Fibroblast of skin of scalp (primary cell): ENCODE data around the gene ERVK3-1. TPM values are rescaled to one million over a fixed set of nuclear protein-coding genes. Genes with fewer than 3 reads are reported as not detected.
A peak's percentile ranks its signal among the peaks of the same experiment; 100 is the strongest.
"Not testable (repeated sequence)": the region's sequence is repeated elsewhere in the genome, so short reads cannot be mapped to it uniquely, and the experiment has no call there.

Experiments
- DNase-seq: peaks from one replicate; pipeline ENCODE4 v3.0.0-alpha.2; 2013
- polyA plus RNA-seq, 2 experiments: library from polyadenylated mRNA; unstranded; fragments of 120-200 nt; gene quantifications; one replicate each; pipeline ENCODE4 v1.2.1, GENCODE V29; 2013; ENCODE audit not compliant: insufficient read length in 2 of 2

Gene ERVK3-1, protein sequence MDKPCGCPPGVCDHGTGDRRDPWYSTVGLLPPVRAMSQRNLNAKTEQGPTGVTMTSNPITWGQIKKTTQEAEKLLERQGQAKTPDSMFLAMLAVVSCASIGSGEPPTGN
- 37.9 TPM for polyA plus RNA-seq (2013, experiment 1 of 2; ENCODE audit: insufficient read length)
- 34.3 TPM for polyA plus RNA-seq (2013, experiment 2 of 2; ENCODE audit: insufficient read length)

DNA sequence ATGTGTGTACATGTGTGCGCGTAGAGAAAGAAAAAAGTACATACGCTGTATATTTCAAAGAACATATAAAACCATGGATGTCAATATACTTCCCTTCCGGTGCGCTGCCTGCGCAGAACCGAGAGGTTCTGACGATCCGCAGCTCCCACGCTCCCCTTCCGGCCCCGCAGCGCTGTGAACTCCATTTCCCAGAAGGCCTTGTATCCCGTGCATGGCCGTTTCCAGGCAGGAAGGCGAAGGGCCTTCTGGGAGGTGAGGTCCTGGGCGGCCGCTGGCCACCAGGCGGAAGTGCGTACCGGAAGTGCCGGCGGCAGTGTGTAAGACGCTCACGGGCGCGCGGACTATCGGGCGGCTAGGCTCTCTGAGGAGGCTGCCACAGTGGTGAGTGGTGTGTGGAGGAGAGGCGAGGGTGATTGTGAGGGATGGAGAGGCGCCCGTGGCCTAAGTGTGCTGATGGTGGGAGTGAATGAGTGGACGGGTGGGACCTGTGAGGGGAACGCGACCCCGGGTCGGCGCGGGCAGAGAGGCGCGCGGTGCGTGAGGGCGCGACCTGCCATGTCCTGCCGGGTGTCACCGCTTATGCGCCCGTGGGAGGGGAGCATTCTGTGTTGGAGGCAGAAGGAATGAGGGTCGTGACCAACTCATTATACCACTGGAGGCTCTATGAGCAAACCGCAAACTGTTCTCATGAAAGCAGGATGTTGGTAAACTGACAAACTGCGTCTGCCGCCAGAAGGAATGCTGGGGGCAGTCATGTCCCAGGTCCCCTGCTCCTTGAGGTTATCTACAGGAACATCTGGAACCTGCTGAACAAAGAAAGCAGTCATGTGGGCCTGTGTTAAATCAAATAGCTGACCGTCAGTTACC, at the start of gene ERVK3-1:
Gene ERVK3-1, plus strand, starts transcription at position 313 of the 867 bp plus-strand sequence. CDS start 6,792 bp downstream, outside the sequence.
- DNase-seq, result peak; percentile 98

DNA sequence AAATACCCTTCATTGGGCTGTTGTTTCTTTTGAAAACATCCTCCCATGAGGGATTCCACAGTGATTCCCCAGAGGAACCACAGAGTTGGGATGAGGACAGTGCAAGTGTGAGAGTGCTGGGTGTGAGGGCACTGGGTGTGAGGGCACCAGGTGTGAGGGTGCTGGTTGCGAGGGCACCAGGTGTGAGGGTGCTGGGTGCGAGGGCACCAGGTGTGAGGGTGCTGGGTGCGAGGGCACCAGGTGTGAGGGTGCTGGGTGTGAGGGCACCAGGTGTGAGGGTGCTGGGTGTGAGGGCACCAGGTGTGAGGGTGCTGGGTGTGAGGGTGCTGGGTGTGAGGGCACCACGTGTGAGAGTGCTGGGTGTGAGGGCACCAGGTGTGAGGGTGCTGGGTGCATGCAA, 46.9 kb upstream of the ERVK3-1 start:
- DNase-seq, result not testable (repeated sequence)

GRCh38 chr19:58261600-58261967, 43.6 kb upstream of the ERVK3-1 start:
- DNase-seq, result no peak

DNA sequence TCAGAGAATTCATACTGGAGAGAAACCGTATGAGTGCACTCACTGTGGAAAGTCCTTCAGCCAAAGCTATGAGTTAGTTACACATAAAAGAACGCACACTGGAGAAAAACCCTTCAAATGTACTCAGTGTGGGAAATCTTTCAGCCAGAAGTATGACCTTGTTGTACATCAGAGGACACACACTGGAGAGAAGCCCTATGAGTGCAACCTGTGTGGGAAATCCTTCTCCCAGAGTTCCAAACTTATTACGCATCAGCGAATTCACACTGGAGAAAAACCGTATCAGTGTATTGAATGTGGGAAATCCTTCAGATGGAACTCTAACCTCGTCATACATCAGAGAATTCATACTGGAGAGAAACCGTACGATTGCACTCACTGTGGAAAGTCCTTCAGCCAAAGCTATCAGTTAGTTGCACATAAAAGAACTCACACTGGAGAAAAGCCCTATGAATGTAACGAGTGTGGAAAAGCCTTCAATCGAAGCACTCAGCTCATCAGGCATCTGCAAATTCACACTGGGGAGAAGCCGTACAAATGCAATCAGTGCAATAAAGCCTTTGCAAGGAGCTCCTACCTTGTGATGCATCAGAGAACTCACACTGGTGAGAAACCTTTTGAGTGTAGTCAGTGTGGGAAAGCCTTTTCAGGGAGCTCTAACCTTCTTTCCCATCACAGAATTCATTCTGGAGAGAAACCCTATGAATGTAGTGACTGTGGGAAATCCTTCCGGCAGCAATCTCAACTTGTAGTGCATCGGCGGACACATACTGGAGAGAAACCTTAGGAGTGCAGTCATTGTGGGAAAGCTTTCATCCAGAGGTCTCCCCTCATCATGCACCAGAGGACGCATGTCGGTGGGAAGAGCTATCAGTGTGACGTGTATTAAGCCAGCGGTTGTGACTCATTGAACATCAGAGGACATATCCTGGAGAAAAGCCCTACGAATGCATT, 42.9 kb upstream of the ERVK3-1 start:
- DNase-seq, result no peak

GRCh38 chr19:58262922-58263296, 42.3 kb upstream of the ERVK3-1 start:
- DNase-seq, result no peak

GRCh38 chr19:58265100-58265499, 40.1 kb upstream of the ERVK3-1 start:
- DNase-seq, result no peak

GRCh38 chr19:58268344-58268743, 36.8 kb upstream of the ERVK3-1 start:
- no peak for DNase-seq

DNA sequence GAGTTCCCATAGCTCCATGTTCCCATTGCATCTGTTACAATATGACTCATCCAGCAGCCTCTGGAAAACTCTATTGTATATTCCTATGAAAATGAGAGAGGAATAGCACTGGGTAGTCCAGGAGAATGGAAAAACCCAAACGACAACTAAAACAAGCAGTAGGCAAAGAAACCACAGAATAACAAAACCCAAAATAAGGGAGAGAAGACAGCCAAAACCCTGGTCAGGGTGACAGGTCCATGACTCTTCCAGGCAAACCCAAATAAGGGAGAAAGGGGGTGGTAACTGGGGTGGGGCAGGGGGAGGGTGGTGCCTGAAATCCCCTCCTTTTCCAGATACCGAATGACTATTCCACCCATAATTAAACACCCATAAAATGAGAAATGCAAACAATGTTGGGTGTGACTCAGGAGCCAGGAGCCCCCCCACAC, 30.4 kb upstream of the ERVK3-1 start:
- DNase-seq, result no peak

DNA sequence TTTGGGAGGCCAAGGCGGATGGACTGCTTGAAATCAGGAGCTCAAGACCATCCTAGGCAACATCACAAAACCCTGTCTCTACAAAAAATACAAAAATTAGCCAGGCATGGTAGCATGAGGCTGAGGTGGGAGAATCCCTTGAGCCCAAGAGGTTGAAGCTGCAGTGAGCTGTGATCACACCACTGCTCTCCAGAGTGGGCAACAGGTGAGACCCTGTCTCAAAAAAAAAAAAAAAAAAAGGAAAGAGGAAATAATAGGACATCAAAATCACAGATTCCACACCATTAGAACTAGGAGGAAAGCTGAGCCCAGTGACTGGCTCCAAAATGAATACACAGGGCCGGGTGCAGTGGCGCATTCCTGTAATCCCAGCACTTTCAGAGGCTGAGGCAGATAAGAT, 29.6 kb upstream of the ERVK3-1 start:
- no peak for DNase-seq

DNA sequence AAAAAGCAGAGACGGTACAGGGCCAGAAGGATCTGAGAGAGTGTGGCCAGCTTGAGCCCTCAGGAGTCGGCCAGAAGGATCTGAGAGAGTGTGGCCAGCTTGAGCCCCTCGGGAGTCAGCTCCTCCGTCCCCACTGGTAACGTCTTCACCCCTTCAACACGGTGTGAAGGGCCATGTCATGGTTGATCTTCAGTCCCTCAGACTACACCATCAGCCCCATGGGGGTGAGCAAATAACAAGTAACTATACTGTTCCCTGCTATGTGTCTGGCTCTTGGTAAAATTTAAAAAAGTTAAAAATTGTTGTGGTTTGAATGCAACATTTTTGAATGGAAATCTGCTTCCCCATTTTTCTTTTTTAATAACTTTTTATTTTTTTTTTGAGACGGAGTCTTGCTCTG, 28.0 kb upstream of the ERVK3-1 start:
- no peak for DNase-seq

GRCh38 chr19:58277748-58278540, 27.2 kb upstream of the ERVK3-1 start:
- DNase-seq, result no peak

DNA sequence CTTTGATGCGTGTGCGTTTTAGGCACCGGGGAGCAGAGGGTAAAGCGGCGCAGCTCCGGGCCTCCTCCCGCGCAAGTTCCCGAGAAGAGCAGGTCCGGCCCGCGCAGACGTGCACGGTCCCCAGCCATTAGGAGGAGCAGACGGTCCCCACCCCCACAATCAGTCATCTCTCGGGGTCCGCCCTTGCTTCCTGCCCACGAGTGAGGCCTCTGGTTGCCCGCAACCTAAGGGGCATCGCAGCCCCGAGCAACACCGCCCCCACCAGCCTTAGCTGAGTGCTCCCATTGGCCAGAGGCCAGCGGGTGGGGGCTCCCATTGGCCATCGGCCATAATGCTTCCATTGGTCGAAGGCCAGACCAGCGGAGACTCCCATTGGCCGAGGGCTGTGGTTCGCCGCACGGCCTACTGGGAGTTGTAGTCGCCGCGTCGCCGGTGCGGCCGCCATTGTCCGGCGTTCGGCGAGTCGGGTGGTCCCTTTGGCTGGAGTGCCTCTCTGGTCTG, 26.6 kb upstream of the ERVK3-1 start, which contains the start of gene ZNF8:
Gene ZNF8, plus strand, starts transcription at position 415 of the 501 bp plus-strand sequence. CDS start 127 bp downstream, outside the sequence.
- DNase-seq, result peak; percentile 99

DNA sequence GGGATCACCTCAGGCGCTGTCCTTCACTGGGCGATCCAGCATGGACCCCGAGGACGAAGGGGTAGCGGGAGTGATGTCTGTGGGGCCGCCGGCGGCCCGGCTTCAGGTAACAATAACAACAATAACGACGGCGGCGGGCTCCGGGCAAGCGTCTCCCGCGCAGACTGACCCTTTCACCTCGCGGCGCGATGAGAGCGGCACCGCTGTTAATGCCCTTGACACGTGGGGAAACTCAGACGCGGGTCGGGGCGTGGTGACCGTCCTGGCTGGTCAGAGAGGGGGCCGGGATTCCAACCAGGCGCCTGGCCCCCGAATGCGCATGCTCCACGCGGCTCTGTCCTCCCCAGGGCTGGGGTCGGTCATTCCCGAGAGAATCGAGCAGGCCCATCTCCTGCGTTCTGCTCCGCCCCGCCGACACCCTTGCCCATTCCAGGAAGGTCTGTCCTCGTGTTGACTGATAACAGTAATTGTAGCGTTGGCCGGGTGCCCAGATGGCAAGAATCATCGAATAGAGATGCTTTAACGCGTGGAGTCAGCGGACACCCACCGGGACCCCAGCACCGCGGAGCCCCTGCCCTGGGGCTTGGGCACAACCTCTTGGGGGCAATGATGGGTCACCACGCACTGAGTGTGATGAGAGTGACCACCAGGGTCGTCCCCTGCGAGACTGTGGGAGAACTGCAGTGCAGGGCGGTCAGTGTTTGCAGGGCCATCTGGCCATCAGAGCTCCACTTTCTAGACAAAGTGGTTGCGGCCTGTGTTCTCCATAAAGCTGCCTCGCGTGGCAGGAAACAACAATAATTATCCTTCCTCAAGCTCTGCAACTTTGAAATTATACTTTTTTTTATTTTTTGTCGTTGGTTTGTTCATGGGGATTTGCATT, 25.9 kb upstream of the ERVK3-1 start:
- DNase-seq, result peak; percentile 54

GRCh38 chr19:58279925-58280316, 25.3 kb upstream of the ERVK3-1 start:
- no peak for DNase-seq

DNA sequence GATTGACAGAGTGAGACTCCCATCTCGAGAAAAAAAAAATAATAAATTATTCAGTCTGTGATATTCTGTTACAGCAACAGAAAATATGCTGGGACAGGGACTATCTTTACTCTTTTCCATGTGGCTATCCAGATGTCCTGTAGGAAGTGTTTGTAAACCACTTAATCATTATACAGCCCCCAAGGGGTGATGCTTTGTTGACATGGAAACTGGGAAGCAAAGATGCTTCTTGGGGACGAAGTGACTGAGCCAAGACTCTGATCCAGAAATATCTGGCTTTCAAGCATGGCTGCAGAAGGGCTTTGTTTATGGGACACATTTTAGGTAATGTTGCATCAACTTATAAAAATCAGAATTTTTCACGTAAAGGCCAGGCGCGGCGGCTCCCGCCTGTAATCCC, 21.0 kb upstream of the ERVK3-1 start:
- no peak for DNase-seq

- DNase-seq, result no peak
Measured at GRCh38 chr19:58291943-58292342, 13.2 kb upstream of the ERVK3-1 start.

GRCh38 chr19:58294743-58295374, 10.3 kb upstream of the ERVK3-1 start:
- DNase-seq, result no peak

DNA sequence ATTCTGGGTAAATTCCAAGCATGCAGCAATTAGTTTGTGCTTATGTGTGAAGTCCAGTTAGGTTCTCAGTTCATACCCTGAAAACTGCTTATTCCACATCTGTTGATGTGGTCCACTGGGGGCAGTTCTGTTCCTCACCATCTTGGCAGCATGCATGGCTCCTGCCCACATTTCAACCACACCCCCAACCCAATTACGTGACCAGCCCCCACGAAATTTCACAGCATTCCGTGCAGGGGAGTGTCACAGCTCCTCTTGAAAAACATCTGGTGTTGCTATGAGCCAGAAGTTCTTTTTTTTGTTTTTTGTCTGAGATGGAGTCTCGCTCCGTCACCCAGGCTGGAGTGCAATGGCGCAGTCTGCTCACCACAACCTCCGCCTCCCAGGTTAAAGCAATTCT, 9.1 kb upstream of the ERVK3-1 start:
- no peak for DNase-seq

DNA sequence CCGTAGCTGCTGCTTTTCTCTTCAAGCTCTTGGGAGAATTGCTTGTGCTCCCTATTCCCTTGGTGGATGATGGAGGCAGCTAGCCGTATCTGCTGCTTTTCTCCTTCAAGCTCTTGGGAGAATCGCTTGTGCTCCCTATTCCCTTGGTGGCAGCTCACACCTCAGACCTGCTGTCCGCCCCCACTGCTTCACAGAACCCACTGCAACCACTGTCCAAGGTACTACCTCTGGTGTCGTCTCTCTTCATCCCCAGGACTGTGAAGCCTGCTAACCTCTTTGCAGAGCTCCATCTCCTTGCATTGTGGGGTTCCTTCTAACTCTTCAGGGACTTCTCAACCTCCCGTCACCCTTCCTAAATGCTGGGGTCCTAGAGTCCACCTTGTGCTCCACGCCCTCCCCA, 4.6 kb upstream of the ERVK3-1 start:
- DNase-seq, result no peak

- DNase-seq, result no peak
Measured at GRCh38 chr19:58304255-58304654, 922 bp upstream of the ERVK3-1 start.
